T-helper 1 cell treated with Interleukin-12 subunit alpha and Interleukin-12 subunit beta and Interleukin-4 antibody, amounts not matched to agents 30 ng/mL and 1 ng/mL, for 36 hours (primary cell): ENCODE data around the gene CCDC51. TPM values are rescaled to one million over a fixed set of nuclear protein-coding genes. Genes with fewer than 3 reads are reported as not detected.

Experiments
- intact Hi-C: fragments of 100-400 bp; cut with micrococcal nuclease; formaldehyde crosslinking; loops from one replicate; pipeline ENCODE4 v1.15.1; 2024
- total RNA-seq: library from RNA; stranded (reverse); gene quantifications from 2 replicates; pipeline ENCODE4 v1.2.3, GENCODE V29; 2022

The CCDC51 gene
- total RNA-seq, 1 donor from 2014 or later, result 16.7 TPM

DNA sequence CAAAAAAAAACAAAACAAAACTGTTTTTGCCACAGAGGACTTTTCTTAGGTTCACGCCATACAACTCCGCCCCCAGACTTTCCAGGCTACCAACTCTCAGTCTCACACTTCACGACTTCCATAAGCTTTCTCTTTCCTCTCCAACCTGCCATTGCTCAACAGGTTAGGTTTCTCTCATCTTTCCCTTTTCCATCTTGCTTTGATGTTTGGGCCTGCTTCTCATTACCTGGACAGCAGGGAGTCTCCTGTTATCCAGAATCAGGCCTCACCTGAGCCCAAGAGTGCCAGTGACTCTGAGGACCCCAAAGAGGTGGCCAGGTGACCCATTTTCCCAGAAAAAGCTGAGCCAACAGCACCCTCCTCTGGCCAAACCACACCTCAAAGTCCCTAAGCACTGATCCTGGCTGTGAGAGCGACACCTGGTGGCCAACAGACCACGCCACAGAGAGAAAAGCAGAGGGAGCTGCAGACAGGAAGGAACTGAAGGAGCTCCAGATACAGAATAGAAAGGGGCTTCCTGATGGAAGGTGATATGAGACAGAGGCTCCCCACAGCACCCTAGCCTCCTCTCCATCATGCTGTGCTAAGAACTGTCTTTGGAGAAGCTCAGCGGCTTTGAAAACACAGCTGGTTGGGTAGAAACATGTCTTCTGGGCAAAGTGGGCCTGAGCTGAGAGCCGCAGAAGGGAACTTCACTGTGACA lies 4.0 kb downstream of the CCDC51 start:
- intact Hi-C loops, result loop anchor here (1.0 kb wide), 6 partner anchors 10 to 204 kb away; partner anchors contain the start of gene ATRIP

DNA sequence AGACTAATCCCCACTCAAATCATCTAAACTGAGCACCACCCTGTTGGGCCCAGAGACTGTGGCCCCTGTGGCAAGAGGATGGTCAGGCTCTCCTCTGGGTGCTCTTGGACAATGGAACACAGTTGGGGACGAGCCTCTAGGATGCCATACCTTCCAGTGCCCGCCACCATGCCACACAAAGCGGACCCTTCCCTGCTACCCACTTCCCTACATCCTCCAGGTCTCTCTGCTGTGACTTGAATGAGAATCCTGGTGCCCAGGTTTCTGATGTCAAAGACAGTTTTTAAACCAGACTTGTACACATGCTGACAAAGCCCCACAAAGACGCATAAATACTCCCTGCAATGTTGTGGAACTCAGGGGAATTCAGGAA lies 4.7 kb downstream of the CCDC51 start:
- intact Hi-C loops, result no loop called here

DNA sequence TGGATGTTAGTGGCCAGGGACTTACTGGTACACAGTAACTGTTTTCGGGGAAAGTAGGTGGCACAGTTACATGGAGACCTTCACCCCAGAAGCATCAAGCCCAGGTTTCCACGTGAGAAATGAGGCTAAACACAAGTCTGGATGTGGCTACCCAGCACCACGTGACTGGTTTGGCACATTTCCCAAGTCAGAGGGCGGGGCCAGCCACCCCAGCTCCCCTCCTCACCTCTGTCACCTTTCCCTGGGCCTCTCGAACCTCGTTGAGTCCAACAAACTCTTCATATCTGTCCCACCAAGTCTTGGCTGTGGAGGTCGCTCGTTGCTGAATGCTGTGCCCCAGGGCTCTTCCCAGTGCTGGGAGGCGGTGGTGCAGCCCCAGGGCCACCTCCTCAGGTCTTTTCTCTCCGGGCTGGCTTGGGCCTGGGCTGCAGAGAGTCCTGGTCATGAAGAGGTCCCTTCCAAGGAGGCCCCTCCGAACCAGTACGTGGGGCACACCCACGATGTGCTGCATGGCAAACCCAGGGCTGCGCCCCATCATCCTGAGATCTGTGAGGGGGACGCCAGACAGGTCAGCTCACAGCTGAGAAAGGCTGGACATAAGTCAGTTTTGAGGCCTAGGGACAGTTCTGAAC lies 5.2 kb downstream of the CCDC51 start:
- intact Hi-C loops, result no loop called here

DNA sequence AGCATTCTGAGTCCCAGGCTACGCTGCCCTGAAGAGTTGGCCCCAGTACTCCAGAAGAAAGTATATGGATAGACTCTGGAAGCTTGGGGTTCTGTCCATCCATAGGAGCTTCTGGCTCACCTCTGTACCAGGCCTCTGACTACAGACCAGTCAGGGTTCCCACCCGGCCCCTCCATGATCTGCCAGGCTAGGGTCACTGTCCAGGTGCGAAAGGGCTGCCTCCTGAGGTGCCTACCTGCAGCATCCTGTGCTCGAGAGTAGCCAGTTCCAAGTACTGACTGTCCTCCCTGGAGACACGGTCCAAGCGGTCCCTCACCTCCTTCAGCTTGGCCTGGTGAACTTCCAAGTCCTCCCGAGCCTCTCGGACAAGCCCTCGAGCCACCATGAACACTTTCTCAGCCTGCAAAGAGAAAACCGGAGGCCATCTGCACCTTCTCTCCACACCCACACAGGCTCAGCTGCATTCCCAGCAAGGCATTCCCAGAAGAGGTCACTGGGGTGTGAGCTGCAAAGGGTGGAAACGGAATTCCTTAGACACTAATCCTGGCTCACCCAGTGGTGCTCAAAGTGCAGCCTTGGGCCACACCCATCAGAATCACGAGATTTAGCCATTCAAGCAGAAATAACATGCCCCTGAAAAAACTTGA lies 6.3 kb downstream of the CCDC51 start:
- intact Hi-C loops, result no loop called here

DNA sequence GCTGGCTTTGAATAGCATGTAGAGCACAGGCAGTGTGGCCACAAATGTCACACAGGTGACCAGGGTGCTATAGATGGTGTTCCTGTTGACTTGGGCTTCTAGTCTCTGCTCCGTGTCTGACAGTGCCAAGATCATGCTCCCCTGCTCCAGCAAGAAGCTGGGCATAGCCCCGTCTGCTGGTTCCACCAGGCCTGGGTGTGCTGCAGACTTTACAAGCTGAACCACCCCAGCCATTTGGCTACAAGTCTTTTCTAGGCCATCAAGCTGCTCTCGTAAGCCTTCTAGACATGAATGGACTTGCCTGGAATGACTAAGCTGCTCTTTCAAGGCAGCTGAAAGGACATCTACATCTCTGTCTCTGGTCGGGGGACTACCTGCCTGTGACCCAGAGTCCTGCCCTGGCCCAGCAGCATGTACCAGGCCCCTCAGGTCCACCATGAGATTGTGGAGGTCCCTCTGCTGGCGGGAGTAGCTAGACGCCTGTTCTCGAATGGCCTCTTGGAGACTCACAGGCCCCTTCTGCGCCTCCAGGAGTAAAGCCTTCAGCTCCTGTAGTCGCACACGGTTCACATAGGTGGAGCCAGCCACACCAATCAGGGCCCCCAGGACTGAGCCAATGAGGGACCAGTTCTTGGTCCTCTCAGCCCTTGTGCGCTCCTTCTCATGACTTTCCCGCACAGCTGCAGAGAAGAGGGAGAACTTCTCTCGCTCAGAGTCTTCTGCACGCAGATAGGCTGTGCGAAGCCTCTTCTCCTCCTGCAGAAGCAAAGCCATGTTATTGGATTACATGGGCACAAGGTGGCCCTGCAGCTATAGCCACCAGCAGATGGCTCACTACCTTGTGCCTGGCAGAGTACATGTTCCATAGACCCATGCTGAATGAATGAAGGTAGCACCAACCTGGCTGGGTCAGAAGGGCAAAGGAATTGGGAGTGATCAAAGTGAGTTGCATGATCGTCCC lies 7.2 kb downstream of the CCDC51 start:
- intact Hi-C loops, result no loop called here

DNA sequence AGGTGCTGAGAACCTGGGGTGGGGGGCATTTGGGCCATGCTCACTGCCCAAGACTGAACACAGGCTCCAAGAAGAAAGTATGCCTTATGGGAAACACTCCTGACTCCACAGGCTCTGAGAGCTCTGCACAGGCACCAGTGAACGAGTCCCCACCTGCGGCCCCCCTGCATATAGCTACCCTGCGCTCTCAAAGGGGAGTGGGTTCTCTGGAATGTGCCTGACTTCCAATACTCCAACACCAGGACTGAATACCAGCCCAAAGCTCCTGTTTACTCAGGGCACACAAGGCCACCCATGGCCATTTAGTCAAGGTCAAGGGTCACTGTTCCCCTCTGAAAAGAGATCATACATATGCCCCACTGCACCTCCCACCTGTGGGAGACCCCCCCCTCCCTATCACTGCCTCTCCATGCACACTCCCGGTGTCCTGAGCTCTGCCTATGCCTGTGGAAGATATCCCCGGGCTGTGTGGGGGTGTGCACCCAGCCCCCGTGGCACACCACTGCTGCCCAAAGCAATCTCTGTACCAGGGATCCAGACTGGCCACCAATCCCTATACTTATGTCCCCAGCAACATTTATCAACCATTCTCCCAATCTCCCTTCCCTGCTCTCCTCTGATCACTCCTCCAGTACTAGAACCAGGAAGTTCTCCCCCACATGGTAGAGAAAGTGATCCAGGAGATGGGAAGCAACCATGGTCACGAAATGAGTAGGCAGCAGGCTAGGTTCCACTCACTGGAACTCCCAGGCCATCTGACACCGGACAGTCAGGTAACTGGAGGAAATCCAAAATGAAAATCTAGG lies 8.5 kb downstream of the CCDC51 start:
- intact Hi-C loops, result no loop called here

DNA sequence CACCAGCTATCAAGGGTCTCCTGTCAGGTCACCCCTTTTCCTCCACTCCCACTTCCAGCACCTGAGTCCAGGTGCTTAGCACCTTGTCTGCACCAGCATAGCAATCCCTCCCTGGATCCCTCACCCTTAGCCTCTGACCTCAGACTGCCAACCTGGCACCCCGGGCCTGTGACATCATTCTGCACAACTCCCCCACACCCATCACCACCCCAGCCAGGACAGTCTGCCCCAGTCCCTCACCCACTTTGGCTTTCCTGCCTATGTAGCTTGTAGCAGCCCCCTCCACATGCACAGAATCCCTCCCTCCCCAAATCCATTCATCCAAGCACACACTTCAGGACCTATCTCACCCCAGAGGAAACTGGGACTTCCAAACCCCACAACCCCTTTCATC lies 9.2 kb downstream of the CCDC51 start:
- intact Hi-C loops, result no loop called here

DNA sequence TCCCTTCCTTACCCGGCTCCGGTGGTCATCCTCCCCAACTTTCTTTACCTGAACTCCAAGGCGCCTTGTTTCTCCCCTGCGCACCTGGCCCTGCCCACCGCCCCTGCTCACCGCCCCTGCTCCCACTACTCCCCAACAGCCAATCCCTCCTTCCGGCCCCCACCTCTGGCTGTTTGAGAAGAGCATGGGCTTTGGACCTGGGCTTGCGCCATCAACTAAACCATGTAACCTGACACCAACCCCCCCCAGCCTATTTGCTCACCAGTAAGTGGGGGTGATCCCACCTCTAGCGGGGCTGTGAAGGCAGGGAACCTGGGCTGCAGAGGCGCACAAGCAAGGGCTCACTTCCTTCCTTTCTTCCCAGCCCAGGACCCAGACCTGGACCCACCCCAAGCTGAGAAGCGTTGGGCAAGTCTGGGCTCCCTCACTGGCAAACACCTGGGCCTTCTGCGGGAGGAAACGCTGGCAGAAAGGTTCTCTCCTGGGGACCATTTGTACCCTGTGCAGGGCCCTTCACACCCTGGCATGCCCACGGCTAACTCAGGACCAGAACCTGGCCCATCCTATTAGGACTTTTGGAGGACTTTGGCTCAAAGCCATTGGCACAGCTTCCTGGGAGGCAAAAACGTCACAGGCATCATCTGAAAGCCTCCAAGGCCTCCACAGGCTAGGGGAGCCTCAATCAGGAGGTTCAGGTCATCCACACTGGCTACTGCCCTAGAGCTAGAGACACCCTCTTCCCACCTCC lies 9.8 kb downstream of the CCDC51 start, which contains the start of gene PLXNB1:
Gene PLXNB1 (minus strand): TSS at position 127 of the 748 bp plus-strand sequence. CDS start 5,475 bp downstream, outside the sequence.
- intact Hi-C loops, result no loop called here

DNA sequence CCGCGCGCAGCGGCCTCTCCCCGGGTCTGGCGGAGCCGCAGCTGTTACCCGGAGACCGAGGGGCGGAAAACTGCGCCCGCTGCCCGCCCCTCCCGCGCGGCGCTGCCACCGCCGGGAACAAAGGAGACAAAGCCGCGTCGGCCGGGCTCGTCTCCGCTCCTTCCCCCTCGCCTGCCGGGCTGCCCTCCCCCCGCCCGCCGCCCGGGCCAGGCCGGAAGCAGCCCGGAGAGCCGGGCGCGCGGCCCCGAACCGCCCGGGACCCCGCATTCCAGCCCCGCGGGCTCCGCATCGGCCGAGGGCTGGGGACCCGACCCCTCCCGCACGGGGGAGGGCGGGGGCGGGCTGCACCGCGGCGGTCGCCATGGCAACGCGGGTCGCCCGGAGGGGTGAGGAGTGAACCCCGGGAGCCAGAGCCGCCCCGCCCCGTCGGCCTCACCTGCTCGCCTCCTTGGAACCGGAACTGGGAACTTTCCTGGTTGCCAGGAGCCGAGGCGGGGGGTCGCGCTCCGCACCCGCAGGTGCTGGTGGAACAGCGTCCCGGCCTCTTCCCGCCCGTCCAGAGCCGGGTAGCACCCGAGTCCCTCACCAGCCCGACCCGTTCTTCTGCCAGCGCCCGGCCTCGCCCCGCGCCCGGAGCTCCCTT lies 10.5 kb downstream of the CCDC51 start:
- intact Hi-C loops, result no loop called here

DNA sequence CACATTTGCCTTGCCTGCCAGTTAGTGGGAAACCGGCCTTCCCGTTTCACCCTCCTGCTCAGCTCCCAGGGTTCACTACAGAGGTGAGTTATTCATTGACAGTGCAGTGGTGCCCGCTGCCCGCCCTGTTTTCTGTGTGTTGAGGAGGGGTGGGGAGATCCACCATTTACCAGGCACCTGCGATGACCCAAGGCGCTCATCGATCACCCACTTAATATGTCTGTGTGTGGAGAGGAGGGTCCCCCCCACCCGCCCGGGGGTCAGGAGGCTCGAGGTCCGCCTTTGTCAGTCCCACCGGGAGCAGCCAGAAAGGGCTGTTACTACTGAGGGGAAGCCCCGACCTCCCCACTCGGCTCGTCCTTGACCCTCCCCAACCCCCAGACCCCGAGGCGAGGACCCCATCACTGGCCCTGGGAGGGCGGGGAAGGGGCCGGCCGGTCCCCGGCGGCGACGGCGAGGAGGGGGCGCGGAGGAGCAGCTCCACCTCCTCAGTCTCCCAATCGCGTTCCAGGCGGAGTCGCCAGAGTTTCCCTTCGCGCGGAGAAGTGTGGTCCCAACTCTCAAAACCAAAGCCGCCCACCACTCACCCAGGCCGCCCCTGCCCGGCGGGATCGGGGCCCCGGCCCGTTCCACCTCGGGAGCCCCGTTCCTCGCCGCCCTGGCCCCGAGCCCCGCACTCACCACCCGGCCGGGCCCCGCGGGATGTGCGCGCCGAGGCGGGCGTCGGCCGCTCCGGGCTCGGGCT lies 11.2 kb downstream of the CCDC51 start:
- intact Hi-C loops, result no loop called here

DNA sequence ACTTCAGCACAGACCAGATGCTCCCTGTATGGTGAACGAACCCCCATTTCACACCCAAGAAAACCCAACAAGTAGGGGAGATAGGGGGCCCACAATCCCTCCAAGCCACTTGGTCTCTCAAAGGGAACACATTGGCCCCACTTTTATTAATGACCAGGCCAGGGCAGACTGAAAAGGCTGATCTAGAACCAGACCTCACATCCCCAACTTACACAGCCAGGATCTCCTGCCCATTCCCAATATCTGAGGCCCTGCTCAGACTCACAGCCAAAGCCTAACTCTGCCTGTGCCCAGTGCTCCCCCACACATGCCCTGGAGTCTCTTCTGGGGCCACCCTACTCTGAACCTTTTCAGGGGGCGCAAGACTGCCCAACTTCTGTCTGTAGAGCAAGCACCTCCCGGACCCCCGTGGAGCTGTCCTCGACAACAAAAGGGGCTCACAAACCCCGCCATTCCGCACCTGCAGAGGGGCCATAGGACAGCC lies 11.8 kb downstream of the CCDC51 start:
- intact Hi-C loops, result no loop called here

DNA sequence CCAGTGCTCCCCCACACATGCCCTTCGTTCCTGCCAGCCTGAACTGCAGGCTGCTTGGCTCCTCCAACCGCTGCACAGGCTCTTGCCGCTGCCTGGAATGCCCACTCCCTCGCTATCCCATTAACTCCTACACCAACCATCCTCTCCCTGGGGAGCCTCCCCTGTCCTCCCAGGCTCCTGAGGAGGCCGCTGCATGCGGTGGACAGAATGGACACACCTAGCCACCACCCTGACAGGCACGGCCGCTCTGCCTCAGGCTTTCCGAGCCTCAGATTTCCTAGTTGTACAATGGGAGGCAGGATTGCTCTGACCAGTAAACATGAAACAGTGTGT lies 12.3 kb downstream of the CCDC51 start:
- intact Hi-C loops, result no loop called here

DNA sequence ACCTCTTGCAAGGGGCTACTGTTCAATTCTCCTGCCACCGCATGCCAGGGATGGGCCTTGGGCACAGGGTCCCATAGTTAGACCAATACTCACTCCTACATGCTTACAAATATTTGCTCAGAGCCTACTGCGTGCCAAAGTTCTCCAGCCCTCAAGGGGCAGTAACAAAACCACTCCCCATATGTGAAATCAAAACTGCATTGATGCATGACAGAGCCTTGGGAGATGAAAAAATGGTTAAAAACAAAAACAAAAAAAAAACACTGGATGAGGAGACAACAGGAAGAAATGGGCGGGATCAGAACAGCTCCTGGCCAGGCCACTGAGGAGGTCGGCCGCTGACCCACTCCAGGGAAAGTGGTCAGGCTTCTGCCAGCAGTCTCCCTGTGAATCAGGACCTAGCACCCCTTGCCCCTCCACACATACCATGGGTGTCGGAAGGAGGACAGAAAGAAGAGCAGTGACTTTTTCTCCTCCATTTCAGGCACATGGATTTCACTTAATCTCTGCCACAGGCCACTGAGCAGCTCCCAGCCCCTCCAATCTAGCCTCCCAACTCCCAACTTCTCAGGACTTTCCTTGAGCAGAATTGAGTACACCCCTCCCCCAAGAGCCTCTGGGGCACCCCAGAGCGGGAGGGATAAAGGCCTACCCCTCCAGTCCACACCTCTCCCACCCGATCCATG lies 12.8 kb downstream of the CCDC51 start:
- intact Hi-C loops, result no loop called here

DNA sequence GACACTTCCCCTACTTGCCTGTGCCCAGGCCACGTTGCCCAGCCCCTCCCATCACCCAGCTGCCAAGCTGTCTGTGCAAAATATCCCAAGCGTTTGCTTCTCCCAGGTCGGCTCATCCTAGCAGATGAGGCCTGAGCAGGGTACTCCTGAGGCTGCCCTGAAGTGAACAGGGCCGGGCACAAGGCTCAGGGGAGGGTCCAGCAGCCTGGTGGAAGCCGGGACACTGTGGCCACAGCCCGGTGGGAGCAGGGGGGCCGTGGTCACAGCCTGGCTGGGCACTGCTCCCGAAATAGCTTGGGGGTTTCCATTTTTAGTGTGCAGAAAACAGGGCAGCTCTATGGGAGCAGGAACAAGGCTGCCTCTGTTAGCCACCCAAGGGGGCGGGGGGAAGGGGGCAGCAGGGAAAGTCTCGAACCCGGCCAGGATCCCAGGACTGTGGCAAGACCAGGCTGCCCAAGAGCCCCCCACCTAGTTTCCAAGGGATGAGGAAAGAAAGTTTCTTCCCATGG lies 13.5 kb downstream of the CCDC51 start:
- intact Hi-C loops, result no loop called here

DNA sequence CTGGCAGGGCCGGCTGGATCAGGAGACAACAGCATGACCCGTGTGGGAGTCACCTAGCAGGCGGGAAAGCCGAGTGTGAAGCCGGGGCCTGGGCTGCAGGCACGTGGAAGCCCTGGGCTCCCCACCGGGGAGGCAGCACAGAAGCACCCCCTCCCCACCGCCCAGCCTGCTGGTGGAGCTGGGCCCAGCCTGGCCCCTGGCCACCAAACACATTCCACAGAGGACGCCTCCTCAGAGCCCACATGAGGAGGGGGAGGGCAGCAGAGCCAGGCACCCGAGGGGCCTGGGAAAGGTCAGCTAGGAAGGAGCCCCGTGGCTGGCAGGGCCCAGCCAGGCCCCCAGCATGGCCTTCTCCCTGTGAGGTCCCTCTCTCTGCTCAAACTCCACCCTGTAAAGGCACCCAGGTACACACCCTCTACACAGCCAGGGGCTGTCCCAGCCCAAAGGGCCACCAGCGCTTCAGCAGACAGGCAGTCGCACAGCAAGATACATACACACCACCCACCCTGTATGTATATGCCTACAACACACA lies 14.6 kb downstream of the CCDC51 start:
- intact Hi-C loops, result no loop called here

DNA sequence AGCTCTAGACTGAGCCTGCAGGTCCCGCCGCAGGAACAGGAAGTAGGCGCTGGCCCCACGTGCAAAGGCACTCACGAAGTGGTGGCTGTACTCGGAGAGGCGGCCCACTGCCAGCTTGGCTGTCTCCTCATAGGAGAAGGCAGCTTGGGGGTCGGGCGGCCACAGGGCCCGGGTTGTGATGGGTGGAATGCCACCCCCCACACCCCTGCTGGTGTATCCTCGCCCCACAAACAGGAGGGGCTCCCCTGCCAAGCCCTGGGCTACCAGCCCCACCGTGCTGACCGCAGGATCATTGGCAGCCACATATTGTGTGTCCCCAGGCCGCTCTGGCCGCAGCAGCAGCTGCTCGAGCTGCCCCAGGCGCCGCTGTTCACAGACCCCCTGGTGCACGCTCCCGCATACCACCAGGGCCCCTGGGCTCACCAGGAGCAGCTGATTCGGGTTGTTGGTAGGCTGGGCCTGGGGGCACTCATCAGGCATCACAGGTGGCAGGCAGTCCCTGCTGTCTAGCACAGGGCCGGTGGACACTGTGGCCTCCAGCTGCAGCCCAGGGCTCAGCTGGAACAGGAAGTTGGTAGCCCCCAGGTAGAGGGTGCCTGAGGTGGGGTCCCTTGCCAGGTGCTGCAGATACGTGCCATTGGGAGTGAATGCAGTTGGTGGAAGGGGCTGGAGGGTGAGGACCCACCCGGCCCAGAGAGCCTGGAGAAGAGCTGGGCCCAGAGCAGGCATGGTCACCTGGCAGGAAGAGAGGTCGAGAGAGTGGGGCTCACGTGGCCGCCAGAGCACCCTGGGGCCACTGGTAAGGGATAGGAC lies 15.8 kb downstream of the CCDC51 start:
- intact Hi-C loops, result no loop called here
